ENCODE data around the gene KL. TPM values are rescaled to one million over a fixed set of nuclear protein-coding genes. Genes with fewer than 3 reads are reported as not detected.

KL gene
- total RNA-seq, 2 experiments from 2014 or later, result not detected

GRCh38 chr13:33011828-33012470, 4.3 kb upstream of the KL start:
- ATAC-seq (ENCODE audit: poor library complexity) (no peak), DNase-seq (no peak)
- Histone ChIP-seq H3K27ac (ENCODE audit: low read depth in 1 of 2, low read length in 2 of 2) (no peak overlapping the region), H3K36me3 (ENCODE audit: insufficient read depth, low read length) (no peaks in the 10 kb centered on the region), H3K27me3 (ENCODE audit: control insufficient read depth in 1 of 2, insufficient read depth in 2 of 2, low read length in 2 of 2) (peaks cover 23 to 52% of the 10 kb centered on the region in 2 experiments), H3K4me1 (ENCODE audit: insufficient read depth, low read length) (peaks cover 14% of the 10 kb centered on the region), H3K9me3 (ENCODE audit: control insufficient read depth in 1 of 2, insufficient read depth in 1 of 2, low read length in 2 of 2) (peaks cover under 1 to 16% of the 10 kb centered on the region in 2 experiments), H3K4me3 (ENCODE audit: low read length) (no peak overlapping the region)
- peaks cover 62% of the 10 kb centered on the region for H3K27me3 Mint-ChIP-seq
- TF ChIP-seq CTCF (IDR thresholded peaks at IDR 0.05), result no peak
- no peak overlapping the region for H3K4me3 Mint-ChIP-seq
- intact Hi-C loops (cut with DNase I, micrococcal nuclease), result no loop called here
- ChIA-PET CTCF (no interaction called here), POLR2A (no interaction called here)
- no peaks in the 10 kb centered on the region for H3K36me3 Mint-ChIP-seq (ENCODE audit: low read depth)
- peaks cover 6% of the 10 kb centered on the region for H3K4me1 Mint-ChIP-seq (ENCODE audit: low read depth)
- H3K27ac Mint-ChIP-seq, result no peak overlapping the region
- peaks cover 7% of the 10 kb centered on the region for H3K9me3 Mint-ChIP-seq

- ChIA-PET CTCF (no interaction called here), POLR2A (no interaction called here)
- Histone ChIP-seq H3K4me3 (ENCODE audit: low read length) (no peak overlapping the region), H3K36me3 (ENCODE audit: insufficient read depth, low read length) (no peaks in the 10 kb centered on the region), H3K9me3 (ENCODE audit: control insufficient read depth in 1 of 2, insufficient read depth in 1 of 2, low read length in 2 of 2) (peaks cover 0 to 4% of the 10 kb centered on the region in 2 experiments), H3K27me3 (ENCODE audit: control insufficient read depth in 1 of 2, insufficient read depth in 2 of 2, low read length in 2 of 2) (peaks cover 29 to 68% of the 10 kb centered on the region in 2 experiments), H3K27ac (ENCODE audit: low read depth in 1 of 2, low read length in 2 of 2) (no peak overlapping the region), H3K4me1 (ENCODE audit: insufficient read depth, low read length) (peaks cover 18% of the 10 kb centered on the region)
- Mint-ChIP-seq H3K36me3 (ENCODE audit: low read depth) (no peaks in the 10 kb centered on the region), H3K9me3 (no peaks in the 10 kb centered on the region), H3K27ac (no peak overlapping the region), H3K4me3 (no peak overlapping the region), H3K4me1 (ENCODE audit: low read depth) (peaks cover 11% of the 10 kb centered on the region), H3K27me3 (peaks cover 79% of the 10 kb centered on the region)
- intact Hi-C loops (cut with DNase I, micrococcal nuclease), result no loop called here
- no peak for ATAC-seq (ENCODE audit: poor library complexity)
- DNase-seq, result no peak
- TF ChIP-seq CTCF (IDR thresholded peaks at IDR 0.05), result no peak
These were observed 1.9 kb upstream of the KL start for GRCh38 chr13:33014291-33014690.

- no peak overlapping the region for H3K4me3 ChIP-seq (ENCODE audit: low read length)
- H3K9me3 ChIP-seq (ENCODE audit: control insufficient read depth in 1 of 2, insufficient read depth in 1 of 2, low read length in 2 of 2), result peaks cover 0 to 4% of the 10 kb centered on the region in 2 experiments
- H3K27ac ChIP-seq (ENCODE audit: low read depth in 1 of 2, low read length in 2 of 2), result no peak overlapping the region
- DNase-seq (no peak), ATAC-seq (ENCODE audit: poor library complexity) (no peak)
- intact Hi-C loops (cut with DNase I, micrococcal nuclease), result no loop called here
- no peaks in the 10 kb centered on the region for H3K36me3 ChIP-seq (ENCODE audit: insufficient read depth, low read length)
- peaks cover 18% of the 10 kb centered on the region for H3K4me1 ChIP-seq (ENCODE audit: insufficient read depth, low read length)
- H3K9me3 Mint-ChIP-seq, result no peaks in the 10 kb centered on the region
- TF ChIP-seq CTCF (IDR thresholded peaks at IDR 0.05), result no peak
- H3K36me3 Mint-ChIP-seq (ENCODE audit: low read depth), result no peaks in the 10 kb centered on the region
- peak overlapping the region; percentile 73 for H3K4me3 Mint-ChIP-seq
- peaks cover 80% of the 10 kb centered on the region for H3K27me3 Mint-ChIP-seq
- peaks cover 11% of the 10 kb centered on the region for H3K4me1 Mint-ChIP-seq (ENCODE audit: low read depth)
- ChIA-PET CTCF (no interaction called here), POLR2A (no interaction called here)
- peaks cover 31 to 71% of the 10 kb centered on the region in 2 experiments for H3K27me3 ChIP-seq (ENCODE audit: control insufficient read depth in 1 of 2, insufficient read depth in 2 of 2, low read length in 2 of 2)
- H3K27ac Mint-ChIP-seq, result no peak overlapping the region
These were observed 968 bp upstream of the KL start for GRCh38 chr13:33015241-33015668.
